ENCODE measurements around the gene ABCA4.

ABCA4 gene

GRCh38 chr1:94079080-94079940 is 41.6 kb downstream of the ABCA4 start:
- no peak for DNase-seq

- DNase-seq, result no peak
Measured at GRCh38 chr1:94072840-94073522, 48.0 kb downstream of the ABCA4 start.

GRCh38 chr1:94071976-94072375 is 49.0 kb downstream of the ABCA4 start:
- no peak for DNase-seq

- DNase-seq, result no peak
Measured at GRCh38 chr1:94071391-94071790, 49.6 kb downstream of the ABCA4 start.

GRCh38 chr1:94070865-94071264 is 50.1 kb downstream of the ABCA4 start:
- DNase-seq, result no peak

- DNase-seq, result no peak
Measured at GRCh38 chr1:94069919-94070285, 51.0 kb downstream of the ABCA4 start.

GRCh38 chr1:94068999-94069918 is 51.7 kb downstream of the ABCA4 start:
- DNase-seq, result no peak

- peak; percentile 26 for DNase-seq
Measured at GRCh38 chr1:94068096-94068998, 52.6 kb downstream of the ABCA4 start.

- no peak for DNase-seq
Measured at GRCh38 chr1:94067196-94067595, 53.8 kb downstream of the ABCA4 start.

GRCh38 chr1:94063379-94063778 is 57.6 kb downstream of the ABCA4 start:
- DNase-seq, result no peak

GRCh38 chr1:94061513-94062443 is 59.2 kb downstream of the ABCA4 start:
- DNase-seq, result peak; percentile 54

- no peak for DNase-seq
Measured at GRCh38 chr1:94060720-94061119, 60.2 kb downstream of the ABCA4 start.

- DNase-seq, result no peak
Measured at GRCh38 chr1:94058766-94059165, 62.2 kb downstream of the ABCA4 start.

- DNase-seq, result no peak
Measured at GRCh38 chr1:94056996-94057395, 64.0 kb downstream of the ABCA4 start.

- no peak for DNase-seq
Measured at GRCh38 chr1:94056171-94056570, 64.8 kb downstream of the ABCA4 start.

GRCh38 chr1:94055459-94056122 is 65.4 kb downstream of the ABCA4 start:
- DNase-seq, result no peak

GRCh38 chr1:94050675-94051074 is 70.3 kb downstream of the ABCA4 start:
- no peak for DNase-seq

GRCh38 chr1:94050254-94050653 is 70.7 kb downstream of the ABCA4 start:
- DNase-seq, result no peak

GRCh38 chr1:94049791-94050190 is 71.2 kb downstream of the ABCA4 start:
- DNase-seq, result no peak

- DNase-seq, result no peak
Measured at GRCh38 chr1:94048413-94049164, 72.4 kb downstream of the ABCA4 start.
